CD14-positive monocyte (primary cell): ENCODE measurements around the gene ACOD1. TPM values are rescaled to one million over a fixed set of nuclear protein-coding genes. Genes with fewer than 3 reads are reported as not detected.

Experiments used
- DNase-seq, 3 donors: peaks; one replicate each; pipeline ENCODE4 v3.0.0-alpha.2; 2011 to 2022
- H2AFZ ChIP-seq: 2 replicates; pipeline ENCODE4 v1.6.0; 2012; ENCODE audit warnings: mild to moderate bottlenecking, low read depth, low read length, inconsistent platforms; ENCODE audit not compliant: insufficient read depth, poor library complexity, severe bottlenecking
- H3K27ac ChIP-seq, 2 donors: 1 replicate in 1 of 2; 2 replicates in 1 of 2; pipeline ENCODE4 v1.5.1; 2012 to 2013; ENCODE audit warnings: low read length in 2 of 2, control low read depth in 1 of 2, inconsistent platforms in 1 of 2, low read depth in 1 of 2, mild to moderate bottlenecking in 1 of 2
- H3K27me3 ChIP-seq, 2 donors: one replicate each; pipeline versions ENCODE4 v1.6.0 to v1.6.1; 2011 to 2013; ENCODE audit warnings: low read length in 2 of 2; ENCODE audit not compliant: control insufficient read depth in 2 of 2, insufficient read depth in 2 of 2
- H3K36me3 ChIP-seq, 2 donors: replicated peaks in 1 of 2; 1 replicate in 1 of 2; 2 replicates in 1 of 2; pipeline versions ENCODE4 v1.5.1 to v1.6.1; 2012 to 2013; ENCODE audit warnings: low read length in 2 of 2, control low read depth in 1 of 2, inconsistent platforms in 1 of 2, mild to moderate bottlenecking in 1 of 2; ENCODE audit not compliant: insufficient read depth in 2 of 2, control insufficient read depth in 1 of 2
- H3K4me1 ChIP-seq, 2 donors: 1 replicate in 1 of 2; 2 replicates in 1 of 2; pipeline versions ENCODE4 v1.5.1 to v1.6.1; 2012 to 2013; ENCODE audit warnings: low read length in 2 of 2, control low read depth in 1 of 2, inconsistent platforms in 1 of 2, mild to moderate bottlenecking in 1 of 2, moderate library complexity in 1 of 2; ENCODE audit not compliant: insufficient read depth in 2 of 2, control insufficient read depth in 1 of 2
- H3K4me2 ChIP-seq: replicated peaks from 2 replicates; pipeline ENCODE3; 2012; ENCODE audit warnings: low read length, moderate library complexity, mild to moderate bottlenecking; ENCODE audit not compliant: poor library complexity, severe bottlenecking; ENCODE audit errors: extremely low read depth
- H3K4me3 ChIP-seq, 3 experiments: fragments of 200-600 bp in 1 of 3; sonication (generic) in 1 of 3; replicated peaks in 1 of 3; 1 replicate in 2 of 3; 2 replicates in 1 of 3; pipeline ENCODE4 v1.5.1; 2011 to 2013; ENCODE audit warnings: low read length in 3 of 3, mild to moderate bottlenecking in 3 of 3, control low read depth in 2 of 3, low read depth in 2 of 3, inconsistent platforms in 1 of 3, moderate library complexity in 1 of 3
- H3K79me2 ChIP-seq: 2 replicates; pipeline ENCODE4 v1.6.0; 2012; ENCODE audit warnings: mild to moderate bottlenecking, control low read depth, inconsistent platforms, low read length, moderate library complexity; ENCODE audit not compliant: insufficient read depth
- H3K9ac ChIP-seq: 2 replicates; pipeline ENCODE4 v1.6.0; 2017; ENCODE audit warnings: low read length, mild to moderate bottlenecking; ENCODE audit not compliant: insufficient read depth, poor library complexity, severe bottlenecking
- H3K9me3 ChIP-seq, 2 donors: replicated peaks in 1 of 2; 1 replicate in 1 of 2; 2 replicates in 1 of 2; pipeline versions ENCODE4 v1.5.1 to v1.6.1; 2012 to 2013; ENCODE audit warnings: low read length in 2 of 2, control low read depth in 1 of 2; ENCODE audit not compliant: control insufficient read depth in 1 of 2, insufficient read depth in 1 of 2
- H4K20me1 ChIP-seq: 2 replicates; pipeline ENCODE4 v1.6.0; 2012; ENCODE audit warnings: mild to moderate bottlenecking, low read length, control low read depth, moderate library complexity; ENCODE audit not compliant: insufficient read depth
- H3K27ac Mint-ChIP-seq, 7 donors: one replicate each; pipeline ENCODE4 v1.8.0; 2020; ENCODE audit warnings: mild to moderate bottlenecking in 7 of 7, mixed read lengths in 7 of 7, moderate library complexity in 6 of 7, inconsistent platforms in 2 of 7
- H3K27me3 Mint-ChIP-seq, 3 donors: one replicate each; pipeline ENCODE4 v1.8.0; 2021 to 2022; ENCODE audit warnings: low read depth in 3 of 3, mild to moderate bottlenecking in 3 of 3, mixed read lengths in 3 of 3, moderate library complexity in 3 of 3, inconsistent platforms in 1 of 3
- H3K36me3 Mint-ChIP-seq, 2 donors: one replicate each; pipeline ENCODE4 v1.8.0; 2020; ENCODE audit warnings: mixed read lengths in 2 of 2, inconsistent platforms in 1 of 2, mild to moderate bottlenecking in 1 of 2
- H3K4me1 Mint-ChIP-seq: one replicate; pipeline ENCODE4 v1.8.0; 2020; ENCODE audit warnings: mild to moderate bottlenecking, mixed read lengths
- H3K4me3 Mint-ChIP-seq, 2 donors: one replicate each; pipeline ENCODE4 v1.8.0; 2020; ENCODE audit warnings: mild to moderate bottlenecking in 2 of 2, mixed read lengths in 2 of 2, moderate library complexity in 1 of 2
- H3K9me3 Mint-ChIP-seq, 7 donors: one replicate each; pipeline ENCODE4 v1.8.0; 2020 to 2022; ENCODE audit warnings: mixed read lengths in 7 of 7, mild to moderate bottlenecking in 6 of 7, moderate library complexity in 6 of 7, inconsistent platforms in 2 of 7
- WGBS: methylation state at CpG from one replicate; pipeline ENCODE4 v1.1.5; 2013; ENCODE audit warnings: missing lambda C conversion rate; ENCODE audit not compliant: insufficient coverage; 5-methylcytosine and 5-hydroxymethylcytosine counted together
- intact Hi-C, 2 donors: fragments of 100-400 bp; cut with micrococcal nuclease; formaldehyde crosslinking; loops; one replicate each; pipeline versions ENCODE4 v1.15.0 to v1.15.1; 2023
- polyA plus RNA-seq, 3 donors: library from polyadenylated mRNA; depleted of rRNA in 1 of 3; unstranded in 2 of 3; stranded (reverse) in 1 of 3; fragments of 300-500 nt in 2 of 3; fragments of >200 nt in 1 of 3; fragmentation: Illumina TruSeq in 2 of 3; gene quantifications; 1 replicate in 2 of 3; 2 replicates in 1 of 3; pipeline ENCODE4 v1.2.3, GENCODE V29; 2012 to 2021
- TF ChIP-seq, protein P1 (sequence below): fragments of 200-600 bp; IDR thresholded peaks from one replicate; pipeline ENCODE4 v1.8.0; 2022; ENCODE audit warnings: antibody characterized with exemption, mild to moderate bottlenecking

The ACOD1 gene
- polyA plus RNA-seq, 3 donors = 0.29 TPM; not detected in 2

DNA sequence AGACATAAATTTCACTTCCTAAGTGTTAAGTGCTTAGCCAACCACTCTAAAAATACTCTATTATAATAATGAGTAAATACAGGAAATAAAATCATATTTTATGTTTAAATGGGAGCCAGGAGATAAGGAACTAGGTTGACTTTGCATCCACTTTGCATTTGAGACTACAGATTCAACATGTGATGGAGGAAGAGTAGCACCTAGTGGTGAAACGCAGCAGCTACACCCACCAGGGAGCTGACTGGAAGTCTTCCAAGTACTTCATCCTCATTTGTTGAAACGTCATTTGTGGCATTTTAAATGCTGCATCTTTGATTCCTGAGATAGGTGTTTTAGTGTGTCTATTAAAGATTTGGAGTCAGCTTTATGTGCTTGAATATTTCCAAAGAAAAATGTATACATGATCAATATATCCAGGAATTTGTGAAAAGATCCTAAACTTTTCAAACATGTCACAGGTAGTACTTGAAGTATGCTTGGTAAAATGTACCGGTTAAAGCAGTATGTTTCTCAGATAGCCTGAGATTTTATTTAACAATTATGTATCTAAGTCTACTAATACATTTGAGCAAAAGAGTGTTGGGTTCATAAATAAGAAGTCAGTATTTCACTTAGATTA is 44.7 kb upstream of the ACOD1 start:
- DNase-seq = peak; percentile 79 to 88 (median 82)
- Histone ChIP-seq H3K4me3 (no peak overlapping the region), H3K27ac (no peak overlapping the region), H2AFZ (no peak overlapping the region), H3K79me2 (no peaks in the 10 kb centered on the region), H3K27me3 (peaks cover 0 to 6% of the 10 kb centered on the region in 2 donors), H3K4me1 (no peaks in the 10 kb centered on the region), H3K4me2 (no peak overlapping the region), H3K9ac (no peak overlapping the region), H4K20me1 (no peaks in the 10 kb centered on the region), H3K36me3 (no peaks in the 10 kb centered on the region), H3K9me3 (peaks cover 4 to 10% of the 10 kb centered on the region in 2 donors)
- Mint-ChIP-seq H3K4me1 (peaks cover 4% of the 10 kb centered on the region), H3K36me3 (peaks cover 0 to 8% of the 10 kb centered on the region in 2 donors), H3K9me3 (peaks cover 8 to 12% (median 9%) of the 10 kb centered on the region in 7 donors), H3K27me3 (peaks cover 4 to 8% (median 6%) of the 10 kb centered on the region in 3 donors), H3K4me3 (no peak overlapping the region), H3K27ac (no peak overlapping the region)
- no CpG with 5 or more reads among the region's 3 CpGs for WGBS
- intact Hi-C loops = loop anchor here (5.0 to 10.0 kb wide), 4 partner anchors 236 to 1206 kb away; no protein-coding TSS in a partner anchor
- TF ChIP-seq, protein P1, sequence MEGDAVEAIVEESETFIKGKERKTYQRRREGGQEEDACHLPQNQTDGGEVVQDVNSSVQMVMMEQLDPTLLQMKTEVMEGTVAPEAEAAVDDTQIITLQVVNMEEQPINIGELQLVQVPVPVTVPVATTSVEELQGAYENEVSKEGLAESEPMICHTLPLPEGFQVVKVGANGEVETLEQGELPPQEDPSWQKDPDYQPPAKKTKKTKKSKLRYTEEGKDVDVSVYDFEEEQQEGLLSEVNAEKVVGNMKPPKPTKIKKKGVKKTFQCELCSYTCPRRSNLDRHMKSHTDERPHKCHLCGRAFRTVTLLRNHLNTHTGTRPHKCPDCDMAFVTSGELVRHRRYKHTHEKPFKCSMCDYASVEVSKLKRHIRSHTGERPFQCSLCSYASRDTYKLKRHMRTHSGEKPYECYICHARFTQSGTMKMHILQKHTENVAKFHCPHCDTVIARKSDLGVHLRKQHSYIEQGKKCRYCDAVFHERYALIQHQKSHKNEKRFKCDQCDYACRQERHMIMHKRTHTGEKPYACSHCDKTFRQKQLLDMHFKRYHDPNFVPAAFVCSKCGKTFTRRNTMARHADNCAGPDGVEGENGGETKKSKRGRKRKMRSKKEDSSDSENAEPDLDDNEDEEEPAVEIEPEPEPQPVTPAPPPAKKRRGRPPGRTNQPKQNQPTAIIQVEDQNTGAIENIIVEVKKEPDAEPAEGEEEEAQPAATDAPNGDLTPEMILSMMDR = peak; percentile 99

GRCh38 chr13:76904507-76904906 is 43.8 kb upstream of the ACOD1 start:
- intact Hi-C loops = loop anchor here (5.0 to 10.0 kb wide), 4 partner anchors 237 to 1207 kb away; no protein-coding TSS in a partner anchor

More at GRCh38 chr13:76904507-76904906, 43.8 kb upstream of the ACOD1 start:
- peaks cover under 1 to 3% of the 10 kb centered on the region in 2 donors for H3K9me3 ChIP-seq
- TF ChIP-seq, protein P1 = no peak
- H3K9me3 Mint-ChIP-seq = peaks cover 0 to 3% (median 0%) of the 10 kb centered on the region in 7 donors
- peaks cover 4% of the 10 kb centered on the region for H3K4me1 Mint-ChIP-seq
- DNase-seq = no peak
- H3K27me3 Mint-ChIP-seq = peaks cover 4 to 8% (median 6%) of the 10 kb centered on the region in 3 donors
- H3K4me3 Mint-ChIP-seq = peak overlapping the region in 1 of 2 donors; percentile 62
- peak overlapping the region; percentile 12 for H2AFZ ChIP-seq
- peak overlapping the region in 1 of 7 donors; percentile 50 for H3K27ac Mint-ChIP-seq
- H3K4me2 ChIP-seq = no peak overlapping the region
- H3K27me3 ChIP-seq = peaks cover 0 to 6% of the 10 kb centered on the region in 2 donors
- H3K36me3 Mint-ChIP-seq = no peaks in the 10 kb centered on the region
- H3K9ac ChIP-seq = no peak overlapping the region
- H4K20me1 ChIP-seq = no peaks in the 10 kb centered on the region
- H3K4me1 ChIP-seq = no peaks in the 10 kb centered on the region
- no peaks in the 10 kb centered on the region for H3K36me3 ChIP-seq
- WGBS = no CpG with 5 or more reads among the region's 2 CpGs
- H3K27ac ChIP-seq = no peak overlapping the region
- H3K4me3 ChIP-seq = no peak overlapping the region
- H3K79me2 ChIP-seq = no peaks in the 10 kb centered on the region
